LNCaP clone FGC (cell line): ENCODE results near the gene PSMD5.
"Not testable (repeated sequence)": the region's sequence is repeated elsewhere in the genome, so short reads cannot be mapped to it uniquely, and the experiment has no call there.

Source experiments
- DNase-seq: peaks from one replicate; pipeline ENCODE4 v3.0.0-alpha.2; 2011; ENCODE audit warnings: low read depth
- H3K4me3 ChIP-seq: 2 replicates; pipeline ENCODE4 v1.5.1; 2011; ENCODE audit warnings: mild to moderate bottlenecking, low read depth, low read length, control low read depth
- TF ChIP-seq, protein P1 (sequence below): IDR thresholded peaks from 2 replicates; pipeline ENCODE4 v1.5.1; 2012; ENCODE audit warnings: mild to moderate bottlenecking; ENCODE audit not compliant: control insufficient read depth, insufficient read depth; ENCODE audit errors: extremely low read depth

The PSMD5 gene

DNA sequence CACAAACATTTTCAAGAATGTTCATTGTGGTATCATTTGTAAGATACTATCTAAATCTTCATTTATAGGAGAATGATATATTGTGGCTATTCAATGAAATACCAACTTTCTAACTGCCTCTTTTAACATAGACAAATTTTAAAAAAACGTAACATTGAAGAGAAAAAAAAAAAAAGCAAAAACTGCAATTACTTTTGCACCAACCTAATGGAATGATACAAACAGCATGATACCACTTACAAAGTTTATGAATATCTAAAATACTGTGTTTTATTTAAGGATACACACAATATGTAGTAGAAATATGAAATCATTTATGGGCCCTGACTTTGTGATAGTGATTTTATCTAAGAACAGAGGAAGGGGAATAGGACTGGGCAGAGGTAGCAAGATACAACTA is 24.1 kb downstream of the PSMD5 start:
- H3K4me3 ChIP-seq = no peak overlapping the region
- TF ChIP-seq, protein P1, sequence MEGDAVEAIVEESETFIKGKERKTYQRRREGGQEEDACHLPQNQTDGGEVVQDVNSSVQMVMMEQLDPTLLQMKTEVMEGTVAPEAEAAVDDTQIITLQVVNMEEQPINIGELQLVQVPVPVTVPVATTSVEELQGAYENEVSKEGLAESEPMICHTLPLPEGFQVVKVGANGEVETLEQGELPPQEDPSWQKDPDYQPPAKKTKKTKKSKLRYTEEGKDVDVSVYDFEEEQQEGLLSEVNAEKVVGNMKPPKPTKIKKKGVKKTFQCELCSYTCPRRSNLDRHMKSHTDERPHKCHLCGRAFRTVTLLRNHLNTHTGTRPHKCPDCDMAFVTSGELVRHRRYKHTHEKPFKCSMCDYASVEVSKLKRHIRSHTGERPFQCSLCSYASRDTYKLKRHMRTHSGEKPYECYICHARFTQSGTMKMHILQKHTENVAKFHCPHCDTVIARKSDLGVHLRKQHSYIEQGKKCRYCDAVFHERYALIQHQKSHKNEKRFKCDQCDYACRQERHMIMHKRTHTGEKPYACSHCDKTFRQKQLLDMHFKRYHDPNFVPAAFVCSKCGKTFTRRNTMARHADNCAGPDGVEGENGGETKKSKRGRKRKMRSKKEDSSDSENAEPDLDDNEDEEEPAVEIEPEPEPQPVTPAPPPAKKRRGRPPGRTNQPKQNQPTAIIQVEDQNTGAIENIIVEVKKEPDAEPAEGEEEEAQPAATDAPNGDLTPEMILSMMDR = no peak
- DNase-seq = no peak

DNA sequence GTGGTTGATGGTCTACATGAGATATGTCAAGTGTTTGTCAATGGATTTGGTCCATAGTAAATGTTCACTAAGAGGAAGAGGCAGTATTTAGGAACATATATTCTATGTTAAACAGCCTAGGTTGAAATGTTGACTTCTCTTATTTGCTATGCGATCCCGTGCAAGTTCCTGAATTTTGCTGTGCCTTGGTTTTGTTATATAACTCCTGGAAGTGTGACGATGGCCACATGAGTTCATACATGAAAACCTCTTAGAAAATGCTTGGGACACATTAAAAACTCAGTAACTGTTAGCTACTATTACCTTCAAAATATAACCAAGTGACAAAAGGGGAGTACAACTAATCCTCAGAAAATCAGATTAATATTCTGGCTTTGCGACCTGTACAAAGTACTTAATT is 27.6 kb downstream of the PSMD5 start:
- DNase-seq = no peak
- H3K4me3 ChIP-seq = no peak overlapping the region
- TF ChIP-seq, protein P1 = no peak

DNA sequence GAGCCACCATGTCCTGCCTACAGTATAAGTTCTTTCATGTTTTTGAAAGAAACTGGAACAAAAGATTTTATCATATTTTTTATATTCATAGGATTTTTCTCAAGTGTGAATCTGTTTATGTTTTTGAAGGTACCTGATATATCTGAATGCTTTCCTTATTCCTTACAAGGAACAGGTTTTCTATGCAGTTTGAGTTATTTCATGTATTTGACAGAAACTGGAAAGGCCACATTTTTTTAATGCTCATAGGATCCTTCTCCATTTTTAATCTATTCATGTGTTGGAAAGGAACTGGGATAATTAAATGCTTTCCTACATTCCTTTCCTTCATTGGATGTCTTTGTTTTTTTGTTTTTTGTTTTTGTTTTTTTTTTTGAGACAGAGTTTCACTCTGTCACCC is 33.8 kb downstream of the PSMD5 start:
- DNase-seq = no peak
- TF ChIP-seq, protein P1 = no peak

DNA sequence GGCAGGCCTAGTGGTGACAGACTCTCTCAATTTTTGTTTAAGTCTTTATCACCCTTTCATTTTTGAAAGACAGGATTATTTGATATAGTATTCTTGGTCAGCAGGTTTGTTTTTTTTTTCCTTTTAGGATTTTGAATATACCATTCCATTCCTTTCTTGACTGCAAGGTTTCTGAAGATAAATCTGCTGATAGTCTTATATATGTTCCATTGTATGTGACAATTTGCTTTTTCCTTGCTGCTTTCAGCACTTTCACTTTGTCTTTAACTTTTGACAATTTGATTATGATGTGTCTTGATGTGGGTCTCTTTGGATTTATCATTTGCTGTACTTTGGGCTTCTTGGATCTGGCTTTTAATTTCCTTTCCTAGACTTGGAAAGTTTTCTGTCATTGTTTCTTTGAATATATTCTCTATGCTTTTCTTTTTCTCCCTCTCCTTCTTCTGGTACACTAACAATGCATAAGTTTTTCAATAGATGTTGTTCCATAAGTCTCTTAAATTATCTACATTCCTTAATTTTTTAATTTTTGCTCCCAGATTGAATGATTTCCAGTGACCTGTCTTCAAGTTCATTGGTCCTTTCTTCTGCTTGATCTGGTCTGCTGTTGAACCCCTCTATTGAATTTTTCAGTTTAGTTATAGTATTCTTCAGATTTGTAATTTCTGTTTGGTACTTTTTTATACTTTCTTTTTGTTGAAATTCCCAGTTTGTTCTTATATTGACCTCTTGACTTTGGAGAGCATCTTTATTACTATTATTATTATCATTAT is 34.9 kb downstream of the PSMD5 start:
- DNase-seq = no peak
- TF ChIP-seq, protein P1 = no peak

More for the DNA sequence above, 33.8 kb downstream of the PSMD5 start:
- H3K4me3 ChIP-seq = no peak overlapping the region

DNA sequence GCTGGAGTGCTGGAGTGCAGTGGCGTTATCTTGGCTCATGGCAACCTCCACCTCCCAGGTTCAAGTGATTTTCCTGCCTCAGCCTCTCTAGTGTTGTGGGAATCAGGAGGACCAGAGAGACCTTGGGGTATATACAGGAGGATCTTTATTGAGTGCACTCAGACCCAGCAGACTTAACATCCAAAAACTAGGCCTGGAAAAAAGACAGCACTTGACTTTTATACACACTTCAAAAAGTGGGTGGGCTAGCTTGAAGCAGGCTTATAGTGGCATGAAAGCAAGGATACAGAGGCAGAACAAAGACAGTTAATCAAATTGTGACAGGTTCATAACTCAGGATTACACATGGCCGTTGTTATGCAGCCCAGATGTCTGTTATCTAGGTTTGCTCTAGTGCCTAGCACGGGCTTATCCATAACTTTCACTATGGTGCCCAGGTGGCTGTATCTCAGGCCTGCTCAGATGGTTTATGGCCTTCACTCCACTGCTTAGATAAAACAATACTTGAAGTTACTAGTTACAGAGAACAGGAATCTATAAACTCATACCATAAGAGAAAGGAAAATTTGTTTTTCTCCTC is 37.8 kb downstream of the PSMD5 start:
- not testable (repeated sequence) for H3K4me3 ChIP-seq, DNase-seq

More for the DNA sequence above, 34.9 kb downstream of the PSMD5 start:
- no peak overlapping the region for H3K4me3 ChIP-seq

DNA sequence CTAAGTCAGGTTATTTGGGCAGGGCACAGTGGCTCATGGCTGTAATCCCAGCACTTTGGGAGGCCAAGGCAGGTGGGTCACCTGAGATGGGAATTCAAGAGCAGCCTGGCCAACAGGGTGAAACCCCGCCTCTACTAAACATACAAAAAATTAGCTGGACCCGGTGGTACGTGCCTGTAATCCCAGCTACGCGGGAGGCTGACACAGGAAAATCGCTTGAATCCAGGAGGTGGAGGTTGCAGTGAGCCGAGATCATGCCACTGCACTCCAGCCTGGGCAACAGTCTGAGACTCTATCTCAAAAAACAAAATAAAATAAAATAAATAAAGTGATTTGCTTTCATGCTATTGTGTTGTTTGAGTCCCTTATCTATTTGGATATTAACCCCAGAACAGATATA is 41.3 kb downstream of the PSMD5 start:
- no peak for DNase-seq
- TF ChIP-seq, protein P1 = no peak
- no peak overlapping the region for H3K4me3 ChIP-seq

DNA sequence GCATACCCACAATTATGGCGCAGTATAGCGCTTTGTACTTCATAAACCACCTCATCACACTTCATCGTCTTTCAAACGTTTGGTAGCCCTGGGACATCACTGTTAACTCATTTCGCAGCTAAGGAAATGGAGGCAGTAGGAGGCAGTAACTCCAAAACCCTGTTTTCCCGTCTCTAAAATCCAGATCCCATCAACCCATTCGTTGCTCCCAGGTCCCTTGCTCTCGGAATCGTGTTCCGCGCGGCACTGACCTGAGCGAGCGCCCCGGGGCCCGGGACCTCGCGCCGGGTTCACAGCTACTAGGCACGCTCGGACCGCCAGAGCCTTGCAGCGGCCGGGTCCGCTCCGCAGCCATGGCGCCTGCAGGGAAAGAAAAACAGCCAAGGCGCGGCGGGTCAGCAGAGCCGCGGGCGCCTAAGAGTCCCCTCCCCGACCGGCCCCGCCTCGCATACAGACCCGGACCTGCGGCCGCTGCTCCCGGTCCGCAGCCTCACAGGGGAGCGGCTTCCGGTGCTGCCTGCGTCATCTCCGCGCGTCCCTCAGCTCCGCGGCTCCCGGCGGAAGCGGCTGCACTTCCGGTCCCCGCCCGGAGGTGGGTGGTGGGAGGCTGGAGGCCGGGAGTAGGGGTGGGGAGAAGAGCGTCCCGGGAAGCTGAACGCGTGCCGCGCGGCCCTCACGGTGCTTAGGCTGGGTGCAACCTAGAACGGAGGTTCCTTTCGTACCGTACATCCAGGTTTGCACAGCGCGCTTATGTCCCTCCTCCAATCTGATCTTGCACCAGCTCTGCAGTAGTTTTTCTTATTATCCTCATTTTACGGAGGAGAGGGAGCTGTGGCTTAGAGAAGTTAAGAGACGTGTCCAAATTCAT is 49.6 kb downstream of the PSMD5 start, which contains the start of gene FBXW2:
Gene FBXW2, minus strand, starts transcription at position 519 of the 868 bp plus-strand sequence. CDS start 5,158 bp downstream, outside the sequence.
- DNase-seq = peak; percentile 79
- TF ChIP-seq, protein P1 = no peak
- H3K4me3 ChIP-seq = peak within 1 kb of the TSS; percentile 76
